ENCODE data around the gene ATG3. TPM values are rescaled to one million over a fixed set of nuclear protein-coding genes. Genes with fewer than 3 reads are reported as not detected.

The ATG3 gene
- 10 to 100 TPM; 29.4 to 34.9 (median 30.8) TPM for polyA plus RNA-seq (ENCODE audit: insufficient read length in 10 of 10)
- long read RNA-seq, donor 1, transcript ATG3-201 (12 exons, 1,570 nt) = major isoform, 15 of 21 reads
- long read RNA-seq, donor 1, partial matches to known transcripts = 0 of 21 reads
- long read RNA-seq, donor 1, other reads (novel, unspliced or antisense) = 0 of 21 reads
- long read RNA-seq, donor 2, transcript ATG3-201 (12 exons, 1,570 nt) = major isoform, 8 of 10 reads
- long read RNA-seq, donor 2, partial matches to known transcripts = 0 of 10 reads
- long read RNA-seq, donor 2, other reads (novel, unspliced or antisense) = 0 of 10 reads
- long read RNA-seq, donor 3 = 0 reads
- long read RNA-seq, donor 4, partial matches to known transcripts = 6 of 17 reads
- long read RNA-seq, donor 4, other reads (novel, unspliced or antisense) = 5 of 17 reads
- long read RNA-seq, donor 5, transcript ATG3-201 (12 exons, 1,570 nt) = major isoform, 10 of 63 reads
- long read RNA-seq, donor 5, partial matches to known transcripts = 36 of 63 reads
- long read RNA-seq, donor 5, other reads (novel, unspliced or antisense) = 9 of 63 reads
- long read RNA-seq, donor 6, transcript ATG3-201 (12 exons, 1,570 nt) = major isoform, 11 of 21 reads
- long read RNA-seq, donor 6, partial matches to known transcripts = 8 of 21 reads
- long read RNA-seq, donor 6, other reads (novel, unspliced or antisense) = 0 of 21 reads
- long read RNA-seq, donor 7, transcript ATG3-201 (12 exons, 1,570 nt) = major isoform, 10 of 12 reads
- long read RNA-seq, donor 7, partial matches to known transcripts = 0 of 12 reads
- long read RNA-seq, donor 7, other reads (novel, unspliced or antisense) = 0 of 12 reads
- long read RNA-seq, donor 8, transcript ATG3-201 (12 exons, 1,570 nt) = major isoform, 10 of 11 reads
- long read RNA-seq, donor 8, partial matches to known transcripts = 0 of 11 reads
- long read RNA-seq, donor 8, other reads (novel, unspliced or antisense) = 0 of 11 reads
- long read RNA-seq, donor 9, partial matches to known transcripts = 0 of 1 reads
- long read RNA-seq, donor 9, other reads (novel, unspliced or antisense) = 0 of 1 reads

GRCh38 chr3:112561734-112562529 lies at the start of gene ATG3, which contains the start of gene SLC35A5:
ATG3 (minus strand) TSS chr3:112561962; CDS start chr3:112561528, 434 bp downstream.
SLC35A5 (plus strand) TSS chr3:112562045; CDS start chr3:112563404, 1,359 bp downstream.
- DNase-seq = peak; percentile 99 to 100 (median 99)

GRCh38 chr3:112610121-112610520 lies 48.4 kb upstream of the ATG3 start:
- DNase-seq = no peak

GRCh38 chr3:112607863-112608262 lies 46.1 kb upstream of the ATG3 start:
- no peak for DNase-seq

- DNase-seq = no peak
These were observed 44.3 kb upstream of the ATG3 start for GRCh38 chr3:112606098-112606497.

- peak; percentile 34 to 85 (median 72) for DNase-seq
These were observed 43.5 kb upstream of the ATG3 start for GRCh38 chr3:112605285-112605684.

- peak in 2 of 3 donors; percentile 20 to 58 for DNase-seq
These were observed 42.8 kb upstream of the ATG3 start for GRCh38 chr3:112604536-112604935.

GRCh38 chr3:112602217-112602838 lies 40.6 kb upstream of the ATG3 start:
- DNase-seq = no peak

- no peak for DNase-seq
These were observed 37.0 kb upstream of the ATG3 start for GRCh38 chr3:112598731-112599130.

- DNase-seq = no peak
These were observed 36.2 kb upstream of the ATG3 start for GRCh38 chr3:112597945-112598344.

- no peak for DNase-seq
These were observed 33.1 kb upstream of the ATG3 start for GRCh38 chr3:112594856-112595255.

GRCh38 chr3:112593258-112593657 lies 31.5 kb upstream of the ATG3 start:
- no peak for DNase-seq

GRCh38 chr3:112587336-112587735 lies 25.6 kb upstream of the ATG3 start:
- DNase-seq = no peak

- no peak for DNase-seq
These were observed 24.0 kb upstream of the ATG3 start for GRCh38 chr3:112585782-112586181.

- DNase-seq = no peak
These were observed 21.3 kb upstream of the ATG3 start for GRCh38 chr3:112583105-112583504.

GRCh38 chr3:112582244-112582874 lies 20.6 kb upstream of the ATG3 start:
- peak; percentile 41 to 77 (median 53) for DNase-seq

GRCh38 chr3:112579697-112580096 lies 17.9 kb upstream of the ATG3 start:
- no peak for DNase-seq

GRCh38 chr3:112579232-112579631 lies 17.5 kb upstream of the ATG3 start:
- no peak for DNase-seq

- no peak for DNase-seq
These were observed 10.9 kb upstream of the ATG3 start for GRCh38 chr3:112572701-112573100.

GRCh38 chr3:112569265-112569664 lies 7.5 kb upstream of the ATG3 start:
- no peak for DNase-seq

- no peak for DNase-seq
These were observed 6.9 kb upstream of the ATG3 start for GRCh38 chr3:112568642-112569041.

Measured in muscle of back (tissue), 13 donors.